Stimulated activated naive CD8-positive, alpha-beta T cell treated with anti-CD3 and anti-CD28 coated beads, Interleukin-15, Interleukin-2, amounts not matched to agents 100 U/mL and 50 U/mL, for 24 hours (primary cell): Measurements from ENCODE around the gene SLC1A3.
A peak's percentile ranks its signal among the peaks of the same experiment; 100 is the strongest.
"Not testable (repeated sequence)": the region's sequence is repeated elsewhere in the genome, so short reads cannot be mapped to it uniquely, and the experiment has no call there.

Experiments used
- ATAC-seq: fragments of 150-1000 bp; cut with Tn5 transposase; one replicate; pipeline ENCODE4 v1.10.0; 2021
- DNase-seq: peaks from one replicate; pipeline ENCODE4 v3.0.0; 2021

Gene SLC1A3

GRCh38 chr5:36630201-36631145 lies 24.1 kb downstream of the SLC1A3 start:
- no peak for DNase-seq
- no peak for ATAC-seq

GRCh38 chr5:36631154-36631553 lies 24.7 kb downstream of the SLC1A3 start:
- ATAC-seq: no peak

GRCh38 chr5:36631620-36632362 lies 25.4 kb downstream of the SLC1A3 start:
- no peak for DNase-seq
- ATAC-seq: peak; percentile 46

More at GRCh38 chr5:36631154-36631553, 24.7 kb downstream of the SLC1A3 start:
- no peak for DNase-seq

GRCh38 chr5:36632363-36632664 lies 25.9 kb downstream of the SLC1A3 start:
- DNase-seq (no peak), ATAC-seq (no peak)

GRCh38 chr5:36635721-36636390 lies 29.4 kb downstream of the SLC1A3 start:
- DNase-seq: no peak

GRCh38 chr5:36637101-36637500 lies 30.7 kb downstream of the SLC1A3 start:
- no peak for DNase-seq
- no peak for ATAC-seq

More at GRCh38 chr5:36635721-36636390, 29.4 kb downstream of the SLC1A3 start:
- ATAC-seq: no peak

- ATAC-seq: no peak
These were observed 31.1 kb downstream of the SLC1A3 start for GRCh38 chr5:36637516-36637915.

GRCh38 chr5:36638056-36638455 lies 31.6 kb downstream of the SLC1A3 start:
- DNase-seq (no peak), ATAC-seq (no peak)

More at GRCh38 chr5:36637516-36637915, 31.1 kb downstream of the SLC1A3 start:
- no peak for DNase-seq

GRCh38 chr5:36640949-36641348 lies 34.5 kb downstream of the SLC1A3 start:
- ATAC-seq: no peak
- DNase-seq: no peak

- ATAC-seq (no peak), DNase-seq (no peak)
These were observed 35.0 kb downstream of the SLC1A3 start for GRCh38 chr5:36641431-36641830.

GRCh38 chr5:36642089-36642488 lies 35.7 kb downstream of the SLC1A3 start:
- DNase-seq: no peak
- no peak for ATAC-seq

- ATAC-seq (no peak), DNase-seq (no peak)
These were observed 36.8 kb downstream of the SLC1A3 start for GRCh38 chr5:36643162-36643561.

GRCh38 chr5:36643841-36644240 lies 37.4 kb downstream of the SLC1A3 start:
- ATAC-seq, DNase-seq: not testable (repeated sequence)

- DNase-seq (no peak), ATAC-seq (no peak)
These were observed 38.3 kb downstream of the SLC1A3 start for GRCh38 chr5:36644727-36645126.

GRCh38 chr5:36646100-36646499 lies 39.7 kb downstream of the SLC1A3 start:
- no peak for ATAC-seq

GRCh38 chr5:36646507-36647023 lies 40.2 kb downstream of the SLC1A3 start:
- ATAC-seq: no peak
- no peak for DNase-seq

More at GRCh38 chr5:36646100-36646499, 39.7 kb downstream of the SLC1A3 start:
- DNase-seq: no peak

- ATAC-seq (no peak), DNase-seq (no peak)
These were observed 40.6 kb downstream of the SLC1A3 start for GRCh38 chr5:36647046-36647445.

GRCh38 chr5:36648426-36648825 lies 42.0 kb downstream of the SLC1A3 start:
- DNase-seq: no peak
- ATAC-seq: no peak

- DNase-seq (no peak), ATAC-seq (no peak)
These were observed 45.6 kb downstream of the SLC1A3 start for GRCh38 chr5:36651761-36652685.

GRCh38 chr5:36653044-36653705 lies 46.8 kb downstream of the SLC1A3 start:
- DNase-seq (no peak), ATAC-seq (no peak)

GRCh38 chr5:36654564-36654963 lies 48.2 kb downstream of the SLC1A3 start:
- DNase-seq (no peak), ATAC-seq (no peak)
